ENCODE results near the gene CPSF4L.
A peak's percentile ranks its signal among the peaks of the same experiment; 100 is the strongest.

CPSF4L gene

DNA sequence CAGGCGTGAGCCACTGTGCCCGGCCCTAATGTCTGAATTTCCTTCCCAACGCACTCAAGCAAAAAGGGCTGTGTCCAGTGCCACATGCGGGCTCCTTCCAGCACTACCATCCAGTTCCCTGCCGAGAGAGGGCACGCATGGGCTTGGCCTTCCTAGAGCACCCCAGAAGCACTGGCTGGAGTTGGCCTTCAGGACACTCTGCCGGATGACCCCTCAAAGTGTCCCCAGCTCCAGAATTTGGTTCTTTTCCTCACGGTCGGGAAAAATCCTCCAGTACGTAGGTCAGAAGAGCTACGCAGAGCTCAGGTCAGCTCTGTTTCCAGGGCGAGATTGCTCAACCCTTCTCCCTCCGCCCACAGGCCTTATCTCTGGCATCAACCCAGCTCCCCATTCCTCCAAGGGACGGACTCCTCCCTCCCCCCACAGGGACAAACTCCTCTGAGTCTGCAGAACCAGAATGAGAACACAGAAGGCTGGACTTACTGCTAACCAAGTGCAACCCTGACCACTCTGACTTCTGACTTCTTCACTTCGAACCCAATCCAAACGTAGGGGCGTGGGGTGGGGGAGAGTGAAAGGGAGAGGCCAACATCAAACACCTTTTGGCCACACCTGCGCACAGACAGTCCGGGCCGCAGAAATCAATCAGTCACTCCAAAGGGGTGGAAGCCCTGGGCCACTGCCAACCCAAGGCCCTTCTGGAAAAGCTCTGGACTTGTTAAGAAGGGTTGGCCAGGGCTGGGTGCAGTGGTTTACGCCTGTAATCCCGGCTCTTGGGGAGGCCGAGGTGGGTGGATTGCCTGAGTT lies 46.5 kb upstream of the CPSF4L start (continued):
- TF ChIP-seq SP7 (tag by site-specific recombination; IDR thresholded peaks at IDR 0.05) (peak; percentile 60), ZFP3 (tag by site-specific recombination; IDR thresholded peaks at IDR 0.05; ENCODE audit: low read depth) (no peak), KLF8 (tag by site-specific recombination; IDR thresholded peaks at IDR 0.05) (no peak), ZNF341 (tag by site-specific recombination; IDR thresholded peaks at IDR 0.05; ENCODE audit: low read depth) (peak; percentile 70), ZNF837 (tag by site-specific recombination; IDR thresholded peaks at IDR 0.05) (no peak), SP2 (tag by site-specific recombination; IDR thresholded peaks at IDR 0.05) (peak; percentile 43; the same call in 1 of the 2 replicates), ZNF23 (tag by site-specific recombination; IDR thresholded peaks at IDR 0.05; ENCODE audit: borderline replicate concordance) (no peak), ZNF114 (tag by site-specific recombination; IDR thresholded peaks at IDR 0.05) (no peak), ZFP69B (tag by site-specific recombination; IDR thresholded peaks at IDR 0.05) (peak; percentile 48; the same call in 1 of the 2 replicates), ZNF2 (tag by site-specific recombination; IDR thresholded peaks at IDR 0.05) (0 out of 2 replicates have a peak, but pooled peaks have one; percentile 12), ZIC2 (tag by site-specific recombination; IDR thresholded peaks at IDR 0.05) (0 out of 2 replicates have a peak, but pooled peaks have one; percentile 13), ZBTB8A (tag by site-specific recombination; IDR thresholded peaks at IDR 0.05) (peak; percentile 44; the same call in 1 of the 2 replicates), ZNF366 (tag by site-specific recombination; conservative IDR thresholded peaks at IDR 0.05) (peak; percentile 67; the same call in 1 of the 2 replicates), GLIS1 (tag by site-specific recombination; IDR thresholded peaks at IDR 0.05) (peak; percentile 77), ZBTB17 (tag by site-specific recombination; IDR thresholded peaks at IDR 0.05) (0 out of 2 replicates have a peak, but pooled peaks have one; percentile 53), ZNF600 (tag by site-specific recombination; IDR thresholded peaks at IDR 0.05) (peak; percentile 90), ZNF629 (tag by site-specific recombination; IDR thresholded peaks at IDR 0.05) (peak; percentile 59), ZBTB48 (tag by site-specific recombination; IDR thresholded peaks at IDR 0.05) (0 out of 2 replicates have a peak, but pooled peaks have one; percentile 12), ZXDB (tag by site-specific recombination; IDR thresholded peaks at IDR 0.05) (peak; percentile 37), ZNF391 (tag by site-specific recombination; IDR thresholded peaks at IDR 0.05; ENCODE audit: borderline replicate concordance, low read depth) (no peak), ZNF24 (tag by site-specific recombination; IDR thresholded peaks at IDR 0.05) (no peak), KLF7 (tag by site-specific recombination; IDR thresholded peaks at IDR 0.05; ENCODE audit: borderline replicate concordance) (no peak), ZNF274 (IDR thresholded peaks at IDR 0.05; ENCODE audit: low read length) (no peak), ZNF274 (tag by site-specific recombination; IDR thresholded peaks at IDR 0.05; ENCODE audit: borderline replicate concordance) (no peak), ZNF548 (tag by site-specific recombination; IDR thresholded peaks at IDR 0.05) (no peak), EGR2 (tag by site-specific recombination; IDR thresholded peaks at IDR 0.05; ENCODE audit: low read depth) (peak; percentile 64)
- TF ChIP-seq, protein P1, sequence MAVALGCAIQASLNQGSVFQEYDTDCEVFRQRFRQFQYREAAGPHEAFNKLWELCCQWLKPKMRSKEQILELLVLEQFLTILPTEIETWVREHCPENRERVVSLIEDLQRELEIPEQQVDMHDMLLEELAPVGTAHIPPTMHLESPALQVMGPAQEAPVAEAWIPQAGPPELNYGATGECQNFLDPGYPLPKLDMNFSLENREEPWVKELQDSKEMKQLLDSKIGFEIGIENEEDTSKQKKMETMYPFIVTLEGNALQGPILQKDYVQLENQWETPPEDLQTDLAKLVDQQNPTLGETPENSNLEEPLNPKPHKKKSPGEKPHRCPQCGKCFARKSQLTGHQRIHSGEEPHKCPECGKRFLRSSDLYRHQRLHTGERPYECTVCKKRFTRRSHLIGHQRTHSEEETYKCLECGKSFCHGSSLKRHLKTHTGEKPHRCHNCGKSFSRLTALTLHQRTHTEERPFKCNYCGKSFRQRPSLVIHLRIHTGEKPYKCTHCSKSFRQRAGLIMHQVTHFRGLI (tag by site-specific recombination; IDR thresholded peaks at IDR 0.05), result peak; percentile 48; the same call in 1 of the 2 replicates
- TF ChIP-seq, protein P2, sequence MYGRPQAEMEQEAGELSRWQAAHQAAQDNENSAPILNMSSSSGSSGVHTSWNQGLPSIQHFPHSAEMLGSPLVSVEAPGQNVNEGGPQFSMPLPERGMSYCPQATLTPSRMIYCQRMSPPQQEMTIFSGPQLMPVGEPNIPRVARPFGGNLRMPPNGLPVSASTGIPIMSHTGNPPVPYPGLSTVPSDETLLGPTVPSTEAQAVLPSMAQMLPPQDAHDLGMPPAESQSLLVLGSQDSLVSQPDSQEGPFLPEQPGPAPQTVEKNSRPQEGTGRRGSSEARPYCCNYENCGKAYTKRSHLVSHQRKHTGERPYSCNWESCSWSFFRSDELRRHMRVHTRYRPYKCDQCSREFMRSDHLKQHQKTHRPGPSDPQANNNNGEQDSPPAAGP (tag by site-specific recombination; IDR thresholded peaks at IDR 0.05), result peak; percentile 88
- TF ChIP-seq, protein P3, sequence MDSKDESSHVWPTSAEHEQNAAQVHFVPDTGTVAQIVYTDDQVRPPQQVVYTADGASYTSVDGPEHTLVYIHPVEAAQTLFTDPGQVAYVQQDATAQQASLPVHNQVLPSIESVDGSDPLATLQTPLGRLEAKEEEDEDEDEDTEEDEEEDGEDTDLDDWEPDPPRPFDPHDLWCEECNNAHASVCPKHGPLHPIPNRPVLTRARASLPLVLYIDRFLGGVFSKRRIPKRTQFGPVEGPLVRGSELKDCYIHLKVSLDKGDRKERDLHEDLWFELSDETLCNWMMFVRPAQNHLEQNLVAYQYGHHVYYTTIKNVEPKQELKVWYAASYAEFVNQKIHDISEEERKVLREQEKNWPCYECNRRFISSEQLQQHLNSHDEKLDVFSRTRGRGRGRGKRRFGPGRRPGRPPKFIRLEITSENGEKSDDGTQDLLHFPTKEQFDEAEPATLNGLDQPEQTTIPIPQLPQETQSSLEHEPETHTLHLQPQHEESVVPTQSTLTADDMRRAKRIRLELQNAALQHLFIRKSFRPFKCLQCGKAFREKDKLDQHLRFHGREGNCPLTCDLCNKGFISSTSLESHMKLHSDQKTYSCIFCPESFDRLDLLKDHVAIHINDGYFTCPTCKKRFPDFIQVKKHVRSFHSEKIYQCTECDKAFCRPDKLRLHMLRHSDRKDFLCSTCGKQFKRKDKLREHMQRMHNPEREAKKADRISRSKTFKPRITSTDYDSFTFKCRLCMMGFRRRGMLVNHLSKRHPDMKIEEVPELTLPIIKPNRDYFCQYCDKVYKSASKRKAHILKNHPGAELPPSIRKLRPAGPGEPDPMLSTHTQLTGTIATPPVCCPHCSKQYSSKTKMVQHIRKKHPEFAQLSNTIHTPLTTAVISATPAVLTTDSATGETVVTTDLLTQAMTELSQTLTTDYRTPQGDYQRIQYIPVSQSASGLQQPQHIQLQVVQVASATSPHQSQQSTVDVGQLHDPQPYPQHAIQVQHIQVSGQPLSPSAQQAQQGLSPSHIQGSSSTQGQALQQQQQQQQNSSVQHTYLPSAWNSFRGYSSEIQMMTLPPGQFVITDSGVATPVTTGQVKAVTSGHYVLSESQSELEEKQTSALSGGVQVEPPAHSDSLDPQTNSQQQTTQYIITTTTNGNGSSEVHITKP (tag by site-specific recombination; IDR thresholded peaks at IDR 0.05), result peak; percentile 86
- TF ChIP-seq, protein P4, sequence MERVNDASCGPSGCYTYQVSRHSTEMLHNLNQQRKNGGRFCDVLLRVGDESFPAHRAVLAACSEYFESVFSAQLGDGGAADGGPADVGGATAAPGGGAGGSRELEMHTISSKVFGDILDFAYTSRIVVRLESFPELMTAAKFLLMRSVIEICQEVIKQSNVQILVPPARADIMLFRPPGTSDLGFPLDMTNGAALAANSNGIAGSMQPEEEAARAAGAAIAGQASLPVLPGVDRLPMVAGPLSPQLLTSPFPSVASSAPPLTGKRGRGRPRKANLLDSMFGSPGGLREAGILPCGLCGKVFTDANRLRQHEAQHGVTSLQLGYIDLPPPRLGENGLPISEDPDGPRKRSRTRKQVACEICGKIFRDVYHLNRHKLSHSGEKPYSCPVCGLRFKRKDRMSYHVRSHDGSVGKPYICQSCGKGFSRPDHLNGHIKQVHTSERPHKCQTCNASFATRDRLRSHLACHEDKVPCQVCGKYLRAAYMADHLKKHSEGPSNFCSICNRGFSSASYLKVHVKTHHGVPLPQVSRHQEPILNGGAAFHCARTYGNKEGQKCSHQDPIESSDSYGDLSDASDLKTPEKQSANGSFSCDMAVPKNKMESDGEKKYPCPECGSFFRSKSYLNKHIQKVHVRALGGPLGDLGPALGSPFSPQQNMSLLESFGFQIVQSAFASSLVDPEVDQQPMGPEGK (tag by site-specific recombination; IDR thresholded peaks at IDR 0.05), result peak; percentile 69; the same call in 1 of the 2 replicates
- TF ChIP-seq, protein P5, sequence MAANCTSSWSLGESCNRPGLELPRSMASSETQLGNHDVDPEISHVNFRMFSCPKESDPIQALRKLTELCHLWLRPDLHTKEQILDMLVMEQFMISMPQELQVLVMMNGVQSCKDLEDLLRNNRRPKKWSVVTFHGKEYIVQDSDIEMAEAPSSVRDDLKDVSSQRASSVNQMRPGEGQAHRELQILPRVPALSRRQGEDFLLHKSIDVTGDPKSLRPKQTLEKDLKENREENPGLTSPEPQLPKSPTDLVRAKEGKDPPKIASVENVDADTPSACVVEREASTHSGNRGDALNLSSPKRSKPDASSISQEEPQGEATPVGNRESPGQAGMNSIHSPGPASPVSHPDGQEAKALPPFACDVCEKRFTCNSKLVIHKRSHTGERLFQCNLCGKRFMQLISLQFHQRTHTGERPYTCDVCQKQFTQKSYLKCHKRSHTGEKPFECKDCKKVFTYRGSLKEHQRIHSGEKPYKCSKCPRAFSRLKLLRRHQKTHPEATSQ (tag by site-specific recombination; IDR thresholded peaks at IDR 0.05), result no peak
